NOMO-1 treated with DMSO at 0.1 percent for 48 hours (cell line): ENCODE data around the gene LAMTOR3.

ENCODE experiments used
- DNase-seq: peaks from one replicate; lab custom pipeline; 2025; ENCODE audit not compliant: unreplicated experiment; lab: John Stamatoyannopoulos, UW

Gene LAMTOR3

DNA sequence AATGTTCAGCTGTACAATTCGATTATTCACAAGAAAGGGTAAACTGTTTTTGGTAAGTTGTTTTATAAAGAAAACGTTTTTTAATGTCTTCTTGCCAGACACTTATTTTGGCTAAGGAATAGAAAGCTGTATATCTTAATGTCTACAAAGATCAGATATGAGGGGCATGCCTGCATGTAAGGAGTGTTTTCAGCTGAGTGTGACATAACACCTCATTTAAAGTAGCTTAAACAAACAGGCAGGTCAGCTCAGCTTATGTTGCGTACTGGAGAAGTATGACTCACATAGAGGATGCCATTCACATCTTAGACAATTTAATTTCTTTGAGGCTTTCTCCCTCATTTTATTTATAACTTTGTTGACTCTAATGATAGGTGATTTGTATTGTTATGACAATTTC is 30.4 kb downstream of the LAMTOR3 start:
- no peak for DNase-seq

DNA sequence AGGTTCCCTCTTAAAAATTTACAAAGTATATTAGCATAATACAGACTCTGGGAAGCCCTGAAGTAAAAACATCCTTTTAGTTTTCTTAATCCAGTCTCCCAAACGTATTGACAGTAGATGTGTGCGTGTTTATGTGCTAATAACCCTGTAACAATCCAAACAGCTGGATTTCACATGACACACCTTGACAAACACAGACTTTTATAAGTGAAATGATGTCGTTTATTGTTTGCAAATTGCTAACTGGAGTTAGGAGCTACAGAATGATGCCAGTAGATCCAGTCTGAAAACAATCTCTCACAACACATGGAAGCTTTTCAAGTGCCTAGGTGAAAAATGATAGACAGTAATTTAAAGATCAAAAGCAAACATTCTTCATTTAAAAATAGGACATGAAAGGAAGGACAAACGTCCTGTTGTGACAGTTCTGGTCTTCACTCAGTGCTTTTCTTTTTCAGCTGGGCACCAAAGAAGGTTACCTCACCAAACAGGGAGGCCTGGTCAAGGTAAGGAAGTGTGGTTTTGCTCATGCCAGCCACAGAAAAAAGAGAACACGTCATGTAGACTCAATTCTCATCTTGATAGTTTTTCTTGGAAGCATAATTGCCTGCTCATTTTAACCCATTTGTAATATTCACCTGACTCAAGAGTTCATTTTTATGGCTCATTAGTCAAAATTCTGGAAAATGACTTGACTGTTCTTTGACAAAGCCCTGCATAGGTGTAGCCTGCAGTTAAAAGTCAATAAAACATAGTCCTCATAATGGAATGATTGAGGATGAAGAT is 32.9 kb downstream of the LAMTOR3 start:
- DNase-seq: peak; percentile 34

DNA sequence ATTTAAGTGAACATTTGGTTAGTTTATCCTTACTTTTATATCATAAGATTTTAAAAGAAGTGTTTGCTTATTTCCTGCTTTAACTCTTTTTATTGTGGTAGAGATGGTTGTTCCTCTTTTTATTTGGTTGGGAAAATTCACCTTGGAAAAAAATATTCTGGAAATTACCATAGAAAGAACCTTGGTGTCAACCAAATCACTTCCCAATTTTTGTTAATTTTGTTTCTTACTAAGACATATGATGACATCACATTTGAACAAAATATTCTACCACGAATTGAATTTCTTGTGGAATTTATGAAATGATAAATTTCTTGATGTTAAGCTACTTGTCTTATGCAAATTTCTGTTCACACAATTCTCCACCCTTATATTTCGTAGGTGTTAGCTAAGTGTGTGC is 33.7 kb downstream of the LAMTOR3 start:
- DNase-seq: no peak

DNA sequence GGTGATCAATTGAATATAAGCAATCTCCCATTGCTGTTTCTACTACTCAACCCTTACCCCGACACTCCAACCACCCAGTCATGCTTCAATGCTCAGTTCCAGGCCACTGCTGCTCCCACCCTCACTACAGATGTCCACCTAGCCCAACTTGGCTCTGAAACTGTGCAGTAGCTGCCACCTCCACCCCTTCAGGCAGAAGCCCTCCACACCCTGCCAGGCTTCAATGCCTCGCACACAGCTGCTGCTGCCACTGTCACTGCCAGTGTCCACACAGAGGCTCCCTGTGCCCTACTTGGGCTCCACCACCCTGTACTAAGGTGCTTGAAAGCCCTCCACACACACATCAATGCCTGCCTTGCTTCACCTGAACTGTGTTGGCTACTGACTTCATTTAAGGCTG is 34.6 kb downstream of the LAMTOR3 start:
- DNase-seq: no peak

DNA sequence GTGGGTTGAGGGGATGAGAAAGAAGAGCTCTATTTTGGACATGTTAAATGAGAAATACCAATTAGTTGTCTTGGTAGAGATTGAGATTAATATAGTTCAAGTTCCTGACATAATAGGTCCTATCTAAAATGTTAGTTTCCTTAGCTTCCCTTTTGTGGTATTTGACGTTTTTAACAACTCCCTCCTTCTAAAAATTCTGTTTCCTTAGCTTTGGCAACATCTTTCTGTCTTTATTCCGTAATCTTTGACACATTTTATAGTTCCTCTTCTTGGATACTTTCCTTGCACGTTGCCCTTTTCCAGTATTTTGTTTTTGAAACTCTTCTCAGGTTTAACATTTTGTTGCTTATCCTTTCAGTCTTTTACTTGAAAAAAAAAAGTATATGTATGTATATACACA is 36.9 kb downstream of the LAMTOR3 start:
- peak; percentile 85 for DNase-seq

DNA sequence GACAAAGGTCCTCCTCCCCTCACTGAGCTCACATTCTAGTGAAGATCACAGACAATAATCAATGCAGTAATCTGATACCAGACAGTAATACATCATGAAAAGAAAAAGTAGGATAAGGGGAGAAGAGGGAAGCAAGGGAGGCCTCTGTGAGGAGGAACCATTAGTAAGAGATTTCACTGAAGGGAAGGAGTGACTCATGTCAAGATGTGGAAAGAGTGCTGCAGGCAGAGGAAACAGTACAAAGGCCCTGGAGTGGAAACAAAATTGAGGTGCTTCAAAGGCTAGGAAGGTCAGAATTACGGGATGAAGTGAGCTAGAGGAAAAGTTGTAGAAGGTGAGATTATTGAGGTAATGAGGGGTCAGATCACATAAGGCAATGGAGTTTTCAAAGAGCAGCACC is 38.1 kb downstream of the LAMTOR3 start:
- DNase-seq: peak; percentile 90

DNA sequence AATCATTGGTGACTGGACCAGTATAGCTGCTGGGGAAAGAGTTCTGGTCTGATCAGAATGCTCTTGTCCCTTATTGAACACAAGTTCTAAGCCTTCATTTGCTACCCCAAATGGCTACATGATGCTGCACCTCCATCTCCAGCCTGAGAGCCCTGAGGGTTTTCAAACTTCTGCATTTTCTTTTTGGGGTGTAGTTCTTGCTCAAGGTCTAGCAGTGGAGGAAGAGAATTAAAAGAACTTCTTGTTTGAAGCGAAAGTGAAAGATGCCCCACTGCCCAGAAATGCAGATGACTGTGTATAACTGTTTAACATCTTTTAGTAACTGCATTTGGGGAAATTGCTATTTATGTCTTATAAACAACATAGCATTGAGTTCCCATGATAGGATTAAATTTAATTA is 38.5 kb downstream of the LAMTOR3 start:
- DNase-seq: peak; percentile 91

DNA sequence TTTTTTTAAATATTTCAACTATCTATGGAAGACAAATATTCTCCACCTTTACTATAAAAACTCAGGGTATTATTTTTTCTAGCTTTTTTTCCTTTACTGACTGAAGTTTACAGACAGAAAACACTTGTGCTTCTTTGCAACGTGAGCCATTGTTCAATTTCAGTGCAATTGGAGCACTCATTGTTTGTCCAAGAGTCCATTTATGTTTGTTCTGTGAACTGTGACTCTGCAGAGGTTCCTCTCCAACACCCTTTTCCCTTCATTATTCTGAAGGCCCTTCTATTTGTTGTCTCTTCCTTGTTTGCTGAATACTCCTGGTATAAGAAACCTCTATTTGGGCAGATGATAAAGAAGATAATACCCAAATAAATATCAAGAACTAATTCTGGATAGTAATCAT is 40.2 kb downstream of the LAMTOR3 start:
- DNase-seq: no peak

DNA sequence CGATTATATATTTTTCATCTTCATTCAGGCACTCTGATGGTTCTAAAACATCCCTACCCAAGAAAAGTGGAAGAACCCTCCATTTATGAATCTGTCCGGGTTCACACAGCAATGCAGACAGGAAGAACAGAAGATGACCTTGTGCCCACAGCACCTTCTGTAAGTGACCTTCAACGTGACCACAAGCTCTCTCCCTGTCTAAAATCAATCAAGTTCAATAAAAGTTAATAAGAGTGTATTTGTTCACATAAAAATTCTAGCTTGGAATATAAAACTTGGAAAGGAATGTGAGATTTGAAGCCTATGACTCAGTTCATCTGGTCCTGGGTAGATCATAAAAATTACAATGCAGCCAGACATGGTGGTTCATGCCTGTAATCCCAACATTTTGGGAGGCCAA is 41.0 kb downstream of the LAMTOR3 start:
- no peak for DNase-seq

DNA sequence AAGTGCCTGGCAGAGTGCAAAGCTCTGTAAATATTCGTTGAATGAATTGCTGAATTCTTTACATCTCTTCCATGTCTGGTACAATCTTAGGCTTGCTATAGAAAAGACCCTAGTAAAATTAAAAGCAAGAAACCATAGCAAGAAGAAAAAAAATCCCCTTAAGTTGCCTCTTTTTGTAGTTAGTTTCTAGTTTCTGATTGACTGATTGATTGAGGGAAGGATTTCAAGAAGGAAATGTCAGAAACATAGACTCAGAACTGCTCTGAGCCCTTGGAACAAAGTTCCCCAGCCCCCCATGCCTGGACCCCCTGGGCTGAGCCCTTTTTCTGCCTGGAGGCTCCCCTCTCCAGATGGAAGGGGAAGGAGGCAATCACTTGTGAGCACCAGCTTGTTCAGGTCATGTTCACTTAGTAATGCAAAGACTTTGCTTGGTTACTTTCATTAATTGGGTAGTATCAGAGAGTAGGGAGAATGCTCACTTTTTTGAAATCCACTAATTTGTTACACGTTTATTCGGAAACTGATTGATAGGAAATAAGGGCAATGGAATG is 42.0 kb downstream of the LAMTOR3 start:
- DNase-seq: no peak

DNA sequence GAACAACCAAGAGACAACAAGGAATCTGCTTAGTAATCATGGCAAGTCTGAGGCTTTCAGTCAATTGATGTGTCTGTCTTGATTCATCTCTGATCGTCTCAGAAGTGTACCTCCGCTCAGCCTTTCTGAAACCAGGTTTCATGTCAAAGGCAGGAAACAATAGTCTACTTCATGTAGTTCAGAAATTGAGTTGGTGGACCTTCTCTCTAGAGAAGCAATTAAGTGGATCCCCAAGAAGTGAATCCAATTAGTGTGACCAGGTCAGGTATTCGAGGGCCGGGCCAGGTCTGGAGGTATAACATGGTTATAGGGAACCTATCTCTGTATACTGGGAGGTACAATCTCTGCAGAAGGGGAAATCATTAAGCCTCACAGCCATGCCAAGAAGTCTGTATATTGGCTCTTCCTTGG is 45.6 kb downstream of the LAMTOR3 start:
- DNase-seq: no peak

DNA sequence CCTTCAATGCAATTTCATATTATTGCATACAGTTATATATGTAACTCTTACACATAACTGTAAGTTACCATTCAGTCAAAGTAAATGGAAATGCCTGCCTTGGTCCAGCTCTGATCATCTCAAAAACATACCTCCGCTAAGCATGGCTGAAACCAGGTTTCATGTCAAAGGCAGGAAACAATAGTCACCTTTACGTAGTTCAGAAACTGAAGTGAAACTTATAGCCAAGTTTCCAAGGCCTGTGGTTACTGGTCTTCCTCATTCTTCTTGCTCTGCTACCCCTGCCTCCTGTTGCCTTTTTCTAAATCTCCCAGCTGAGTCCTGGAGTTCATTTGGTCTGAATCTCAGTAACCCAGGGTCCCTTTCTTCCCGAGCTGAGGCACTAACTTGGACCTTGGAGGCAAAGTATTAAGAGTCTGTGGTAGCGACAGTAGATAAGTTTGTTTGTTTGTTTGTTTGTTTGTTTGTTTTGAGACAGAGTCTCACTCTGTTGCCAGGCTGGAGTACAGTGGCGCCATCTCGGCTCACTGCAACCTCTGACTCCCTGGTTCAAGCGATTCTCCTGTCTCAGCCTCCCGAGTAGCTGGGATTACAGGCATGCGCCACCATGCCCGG is 46.8 kb downstream of the LAMTOR3 start:
- peak; percentile 86 for DNase-seq

DNA sequence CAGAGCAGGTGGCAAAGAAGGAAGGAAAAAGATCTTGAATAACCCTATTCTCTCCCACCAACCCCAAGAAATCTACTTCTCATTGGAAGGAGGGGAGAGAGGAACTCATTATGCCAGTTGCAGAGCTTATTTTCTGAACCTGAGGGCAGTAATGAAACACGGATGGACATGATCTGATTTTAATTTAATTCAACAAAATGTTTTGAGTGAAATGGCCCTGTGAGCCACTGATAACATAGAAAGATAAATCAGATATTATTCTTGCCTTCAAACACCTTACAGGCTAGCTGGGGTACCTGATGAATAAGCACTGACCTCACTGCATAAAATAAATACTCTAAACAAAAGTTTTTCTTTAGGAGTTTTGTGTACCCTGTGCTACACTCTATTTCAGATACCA is 47.3 kb downstream of the LAMTOR3 start:
- DNase-seq: no peak

DNA sequence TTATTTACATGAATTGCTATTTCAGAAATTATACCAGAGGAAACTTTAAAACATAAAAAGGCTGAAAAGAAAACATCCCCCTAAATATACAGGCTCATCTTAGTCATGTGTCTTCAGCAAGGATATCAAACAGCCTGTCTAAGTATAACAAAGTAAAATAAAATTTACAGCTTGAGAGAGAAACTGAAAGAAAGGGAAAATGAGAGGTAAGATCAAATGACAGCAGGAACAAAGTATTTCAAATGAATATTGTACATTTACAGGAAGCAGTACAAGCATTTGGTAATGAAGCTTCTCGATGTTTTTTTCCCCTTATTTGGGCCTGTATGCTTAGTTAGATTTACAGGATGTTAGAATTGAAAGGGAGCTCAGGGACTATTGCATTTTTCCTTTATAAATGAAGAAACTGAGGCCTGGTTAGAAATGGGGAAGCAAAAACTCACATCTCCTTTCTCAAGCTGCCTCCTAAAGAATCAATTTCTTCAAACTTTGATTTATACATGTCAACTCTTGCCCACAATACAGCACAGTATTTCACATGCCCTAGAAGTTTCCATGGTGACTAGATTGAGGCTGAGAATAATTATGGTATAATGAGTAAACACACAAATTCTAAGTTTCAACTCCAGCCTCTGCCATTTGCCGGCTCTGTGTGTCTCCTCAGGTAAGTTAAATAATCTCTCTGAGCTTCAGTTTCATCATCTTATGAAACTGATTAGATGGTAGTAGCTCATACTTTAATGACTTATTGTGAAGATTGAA is 48.3 kb downstream of the LAMTOR3 start:
- peak; percentile 73 for DNase-seq

DNA sequence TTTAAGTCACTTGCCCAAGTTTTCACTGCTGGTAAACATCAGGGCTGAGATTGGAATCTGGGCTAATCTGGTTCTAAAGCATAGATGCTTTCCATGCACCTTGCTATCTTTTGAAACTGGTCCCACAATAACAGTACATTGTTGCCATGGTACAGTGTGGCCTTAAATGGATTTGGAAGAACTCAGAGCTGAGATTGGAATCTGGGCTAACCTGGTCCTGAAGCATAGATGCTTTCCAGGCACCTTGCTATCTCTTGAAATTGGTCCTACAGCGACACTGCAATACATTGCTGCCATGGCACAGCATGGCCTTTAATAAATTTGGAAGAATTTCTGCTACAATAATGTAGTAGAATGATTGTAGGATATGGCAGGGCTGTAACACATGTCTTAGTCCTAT is 49.0 kb downstream of the LAMTOR3 start:
- DNase-seq: no peak

DNA sequence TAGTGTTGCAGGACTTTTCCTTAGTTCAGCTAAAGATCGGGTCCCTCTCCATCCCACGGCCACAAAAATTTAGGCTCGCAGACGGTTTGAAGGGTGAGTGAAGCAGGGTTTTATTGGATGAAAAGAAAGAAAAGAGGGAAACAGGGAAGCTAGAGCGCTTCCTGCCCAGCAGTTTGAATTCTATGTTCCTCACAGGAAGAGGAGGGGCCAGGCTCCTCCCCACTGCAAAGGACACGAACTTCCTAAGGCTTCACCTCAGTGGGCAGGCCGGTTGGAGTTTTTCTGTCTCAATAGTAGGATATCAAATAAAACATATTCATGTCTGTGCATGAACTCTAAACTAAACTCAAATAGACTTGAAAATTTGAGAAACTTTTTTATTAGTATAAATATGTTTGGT is 50.2 kb downstream of the LAMTOR3 start:
- no peak for DNase-seq

DNA sequence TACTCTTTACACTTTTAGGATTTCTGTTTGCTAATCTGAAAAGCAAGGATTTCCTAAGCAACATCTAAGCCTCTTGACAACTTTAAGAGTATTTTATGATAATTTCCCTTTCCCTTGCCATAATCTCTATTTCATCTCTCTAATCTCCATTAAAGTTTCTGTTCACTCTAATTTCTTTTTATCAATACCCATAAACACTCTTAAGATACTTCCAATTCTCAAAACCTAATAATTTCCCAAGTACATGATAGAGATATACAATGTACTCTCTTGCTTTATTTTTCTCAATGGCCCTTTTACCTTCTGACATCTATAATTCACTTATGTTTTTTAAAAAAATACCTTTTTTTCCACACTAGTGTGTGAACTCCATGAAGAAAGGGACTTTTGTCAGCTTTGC is 50.8 kb downstream of the LAMTOR3 start:
- DNase-seq: no peak

DNA sequence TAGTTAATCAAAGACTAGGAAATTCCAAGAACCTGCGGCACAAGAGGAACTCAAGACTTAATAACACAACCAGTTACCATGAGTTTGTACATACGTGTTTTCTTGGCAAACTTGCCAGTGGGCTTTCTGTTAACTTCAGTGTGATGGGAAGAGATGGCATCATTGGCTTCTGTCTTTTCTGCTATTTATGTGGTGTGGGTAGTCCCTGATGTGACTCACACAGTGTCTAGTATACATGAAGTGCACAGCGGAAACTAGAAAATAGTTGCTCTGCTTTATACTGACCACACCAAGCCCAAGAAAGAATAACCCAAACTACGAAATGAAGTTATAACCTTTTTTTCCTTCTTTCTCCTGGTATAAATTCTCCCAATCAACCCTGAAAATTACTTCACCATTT is 53.1 kb downstream of the LAMTOR3 start:
- no peak for DNase-seq

DNA sequence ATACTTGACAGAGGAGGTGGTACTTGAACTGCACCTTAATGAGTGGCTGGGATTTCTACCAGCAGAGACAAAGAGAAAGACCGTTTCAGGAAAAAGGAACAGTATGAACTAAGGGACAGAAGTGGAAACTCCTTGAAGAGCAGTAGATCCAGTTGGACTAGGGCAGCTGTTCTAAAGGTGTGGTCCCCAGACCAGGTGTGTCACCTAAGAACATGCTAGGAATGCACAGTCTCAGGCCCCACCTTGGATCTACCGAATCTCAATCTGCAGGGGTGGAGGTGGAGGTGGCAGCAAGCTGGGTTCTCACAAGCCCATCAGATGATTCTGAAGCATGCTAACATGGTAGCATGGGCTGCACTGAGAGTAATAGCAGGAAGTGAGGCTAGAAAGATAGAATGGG is 55.3 kb downstream of the LAMTOR3 start:
- no peak for DNase-seq

DNA sequence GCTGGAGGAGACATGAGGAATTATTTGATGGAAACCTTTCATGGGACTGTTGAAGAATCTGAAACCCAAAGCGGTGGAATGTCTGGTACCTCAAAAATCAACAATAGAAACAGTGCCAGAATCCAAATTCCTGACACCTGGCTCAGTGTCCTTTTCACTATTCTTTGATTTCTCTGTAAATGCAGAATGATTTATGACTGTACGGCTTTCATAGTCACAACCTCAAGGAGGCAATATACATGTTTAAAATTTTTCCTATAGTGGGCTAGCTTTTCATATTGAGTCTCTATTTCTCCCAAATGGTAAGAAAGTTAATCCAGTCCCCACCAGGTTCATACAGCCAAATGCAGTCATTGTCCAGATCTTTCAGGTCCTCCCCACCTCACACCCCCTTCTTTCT is 58.3 kb downstream of the LAMTOR3 start:
- DNase-seq: no peak

DNA sequence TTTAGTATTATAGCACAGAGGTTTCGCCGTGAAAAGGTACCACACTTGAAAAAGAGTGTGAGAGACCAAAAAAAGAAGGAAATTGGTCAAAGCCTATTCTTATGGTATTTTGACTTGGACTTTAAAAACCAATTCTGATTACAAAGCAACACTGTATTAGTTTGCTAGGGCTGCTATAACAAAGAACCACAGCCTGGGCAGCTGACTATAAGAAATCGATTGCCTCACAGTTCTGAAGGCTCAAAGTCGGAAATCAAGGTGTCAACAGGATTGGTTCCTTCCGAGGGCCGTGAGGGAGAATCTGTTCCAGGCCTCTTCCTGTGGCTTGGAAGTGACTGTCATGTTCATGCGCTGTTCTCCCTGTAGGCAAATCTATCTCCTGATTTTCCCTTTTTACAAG is 59.7 kb downstream of the LAMTOR3 start:
- no peak for DNase-seq

DNA sequence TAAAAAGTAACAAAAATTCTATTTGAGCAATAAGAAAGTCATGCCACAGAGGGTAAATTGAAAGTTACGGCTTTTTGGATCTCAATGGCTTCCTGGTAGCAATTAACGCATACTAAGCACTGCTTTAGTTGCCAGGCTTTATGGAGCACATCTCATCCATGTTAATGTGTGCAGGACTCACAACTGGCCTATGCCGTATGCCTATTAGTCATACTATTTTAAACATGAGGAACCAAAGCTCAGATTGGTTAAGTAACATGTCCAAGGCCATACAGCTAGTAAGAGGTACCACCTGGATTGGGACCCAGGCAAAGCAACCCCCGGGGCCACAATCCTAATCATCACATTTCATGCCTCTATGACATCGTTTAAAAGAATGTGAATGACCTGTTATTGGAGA is 60.5 kb downstream of the LAMTOR3 start:
- DNase-seq: no peak
